HG03432 (cell line): ENCODE data around the gene RNASE1.
"Not testable (repeated sequence)": the region's sequence is repeated elsewhere in the genome, so short reads cannot be mapped to it uniquely, and the experiment has no call there.

Experiments used
- ATAC-seq: cut with Tn5 transposase; IDR thresholded peaks from one replicate; pipeline ENCODE4 v1.9.1; 2021; ENCODE audit warnings: mild to moderate bottlenecking, moderate library complexity; ENCODE audit not compliant: unreplicated experiment

RNASE1 gene

GRCh38 chr14:20802341-20803084 is at the start of gene RNASE1:
Gene RNASE1 (minus strand): TSS chr14:20802844. CDS start chr14:20802068, 776 bp downstream.
- ATAC-seq = no peak

- ATAC-seq = no peak
These were observed 46.4 kb upstream of the RNASE1 start for GRCh38 chr14:20848955-20849570.

- no peak for ATAC-seq
These were observed 45.8 kb upstream of the RNASE1 start for GRCh38 chr14:20848316-20848954.

- no peak for ATAC-seq
These were observed 43.9 kb upstream of the RNASE1 start for GRCh38 chr14:20846560-20846959.

GRCh38 chr14:20841096-20841495 is 38.5 kb upstream of the RNASE1 start:
- ATAC-seq = no peak

GRCh38 chr14:20837831-20838230 is 35.2 kb upstream of the RNASE1 start:
- ATAC-seq = no peak

- ATAC-seq = no peak
These were observed 34.2 kb upstream of the RNASE1 start for GRCh38 chr14:20836668-20837338.

GRCh38 chr14:20834899-20835298 is 32.3 kb upstream of the RNASE1 start:
- ATAC-seq = no peak

- ATAC-seq = no peak
These were observed 28.2 kb upstream of the RNASE1 start for GRCh38 chr14:20830831-20831230.

- ATAC-seq = not testable (repeated sequence)
These were observed 25.5 kb upstream of the RNASE1 start for GRCh38 chr14:20828024-20828694.

GRCh38 chr14:20827326-20827725 is 24.7 kb upstream of the RNASE1 start:
- ATAC-seq = no peak

GRCh38 chr14:20826666-20827065 is 24.0 kb upstream of the RNASE1 start:
- ATAC-seq = not testable (repeated sequence)

- no peak for ATAC-seq
These were observed 21.2 kb upstream of the RNASE1 start for GRCh38 chr14:20823859-20824258.

- not testable (repeated sequence) for ATAC-seq
These were observed 19.0 kb upstream of the RNASE1 start for GRCh38 chr14:20821521-20822108.

- no peak for ATAC-seq
These were observed 17.6 kb upstream of the RNASE1 start for GRCh38 chr14:20820063-20820904.

GRCh38 chr14:20818861-20819260 is 16.2 kb upstream of the RNASE1 start:
- ATAC-seq = no peak

- ATAC-seq = not testable (repeated sequence)
These were observed 13.3 kb upstream of the RNASE1 start for GRCh38 chr14:20815946-20816345.

GRCh38 chr14:20811986-20812975 is 9.6 kb upstream of the RNASE1 start:
- no peak for ATAC-seq
